Activated CD8-positive, alpha-beta memory T cell treated with anti-CD3 and anti-CD28 coated beads for 36 hours (primary cell): Measurements from ENCODE around the gene MRPL39. TPM values are rescaled to one million over a fixed set of nuclear protein-coding genes. Genes with fewer than 3 reads are reported as not detected.

Source experiments
- CTCF ChIA-PET: fragments of 350-600 bp; sonication (Branson Sonifier 250); formaldehyde crosslinking; loops from one replicate; lab custom pipeline; 2021; ENCODE audit warnings: antibody characterized with exemption; lab: Charles Lee
- POLR2A ChIA-PET: fragments of 350-600 bp; sonication (Branson Sonifier 250); formaldehyde crosslinking; loops from one replicate; lab custom pipeline; 2021; ENCODE audit warnings: antibody characterized with exemption; lab: Charles Lee
- total RNA-seq, 2 experiments: library from RNA; stranded (reverse); gene quantifications; one replicate each; pipeline ENCODE4 v1.2.3, GENCODE V29; 2021

MRPL39 gene
- total RNA-seq, 2 experiments from 2014 or later, result 79.3 to 88.8 TPM

DNA sequence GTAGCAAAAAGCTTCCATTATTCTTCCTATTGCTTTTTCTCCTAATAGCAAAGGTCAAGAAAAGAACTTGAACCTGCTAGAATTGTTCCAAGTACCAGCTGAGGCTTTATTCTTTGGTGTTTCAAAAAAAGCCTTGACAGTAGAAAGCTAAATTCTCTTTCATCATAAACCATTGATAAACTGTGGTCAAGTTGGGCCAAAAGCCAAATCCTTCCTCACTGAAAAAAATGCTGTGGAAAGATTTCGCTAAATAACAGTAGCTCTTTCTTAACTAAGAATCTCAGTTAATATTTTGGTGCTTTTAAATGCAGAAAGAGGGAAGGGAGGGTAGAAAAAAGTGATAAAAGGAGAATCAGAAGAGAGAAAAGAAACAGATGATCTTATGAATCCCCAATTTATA lies 17.8 kb upstream of the MRPL39 start:
- ChIA-PET CTCF (no interaction called here), POLR2A (no interaction called here)

DNA sequence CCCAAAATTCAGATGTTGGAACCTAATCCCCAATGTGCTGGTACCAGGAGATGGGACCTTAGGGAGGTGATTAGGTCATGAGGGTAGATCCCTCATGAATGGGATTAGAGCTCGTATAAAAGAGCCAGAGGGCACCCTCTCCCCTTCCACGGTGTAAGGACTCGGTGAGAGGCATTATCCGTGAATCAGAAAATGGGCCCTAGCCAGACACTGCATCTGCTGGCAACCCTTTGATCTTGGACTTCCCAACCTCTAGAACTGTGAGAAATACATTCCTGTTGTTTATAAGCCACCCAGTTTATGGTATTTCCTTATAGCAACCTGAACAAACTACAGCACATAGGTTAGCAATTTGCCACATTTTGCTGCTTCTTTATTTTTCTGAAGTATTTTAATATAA lies 17.2 kb upstream of the MRPL39 start:
- CTCF ChIA-PET, result no interaction called here
- POLR2A ChIA-PET, result no interaction called here

DNA sequence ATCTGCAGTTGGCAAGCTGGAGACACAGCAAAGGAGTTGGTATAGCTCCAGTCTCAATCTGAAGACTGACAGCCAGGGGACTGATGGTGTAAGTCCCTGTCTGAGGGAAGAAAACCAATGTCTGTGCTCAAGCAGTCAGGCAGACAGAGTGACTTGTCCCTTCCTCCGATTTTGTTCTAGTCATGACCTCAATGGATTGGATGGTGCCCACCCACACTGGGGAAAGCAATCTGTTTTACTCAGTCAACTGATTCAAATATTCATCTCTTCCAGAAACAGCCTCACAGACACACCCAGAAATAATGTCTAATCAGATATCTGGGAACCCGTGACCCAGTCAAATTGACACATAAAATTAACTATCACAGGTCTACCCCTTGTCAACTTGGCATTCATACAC lies 11.9 kb upstream of the MRPL39 start:
- POLR2A ChIA-PET, result no interaction called here
- CTCF ChIA-PET, result no interaction called here

GRCh38 chr21:25615880-25616279 lies 8.6 kb upstream of the MRPL39 start:
- CTCF ChIA-PET, result no interaction called here
- POLR2A ChIA-PET, result no interaction called here

DNA sequence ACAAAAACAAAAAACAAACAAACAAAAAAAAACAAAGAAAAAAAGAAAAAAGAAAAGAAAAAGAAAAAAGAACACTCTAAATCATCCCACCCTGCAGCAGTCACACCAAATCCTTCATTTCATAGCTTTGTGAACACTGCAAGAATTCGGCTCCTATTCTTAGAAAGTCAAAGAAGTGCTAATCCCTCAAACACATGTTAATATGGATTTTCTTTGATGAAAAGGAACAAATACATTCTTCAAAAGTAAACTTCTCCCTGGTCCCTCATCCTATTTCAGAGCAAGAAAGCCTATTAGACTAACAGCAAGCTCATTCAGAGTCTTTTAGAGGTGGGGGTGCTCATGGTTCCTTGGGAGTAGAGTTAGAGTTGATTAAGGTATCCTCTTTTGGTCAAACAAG lies 7.2 kb upstream of the MRPL39 start:
- ChIA-PET CTCF (interaction anchor here (1.1 kb wide), 1 partner anchor 176 kb away, joined by 3 read pairs; no protein-coding TSS in a partner anchor), POLR2A (no interaction called here)

GRCh38 chr21:25608044-25608737 lies 910 bp upstream of the MRPL39 start:
- ChIA-PET CTCF (interaction anchor here (0.6 to 2.5 kb wide), 28 partner anchors 12 to 254 kb away, joined by 3 to 11 read pairs (median 4); partner anchors contain the start of genes ATP5PF, GABPA and JAM2), POLR2A (interaction anchor here (1.0 to 1.3 kb wide), 3 partner anchors 31 to 126 kb away, joined by 3 to 6 read pairs (median 3); partner anchors contain the start of genes ATP5PF, GABPA and JAM2)

DNA sequence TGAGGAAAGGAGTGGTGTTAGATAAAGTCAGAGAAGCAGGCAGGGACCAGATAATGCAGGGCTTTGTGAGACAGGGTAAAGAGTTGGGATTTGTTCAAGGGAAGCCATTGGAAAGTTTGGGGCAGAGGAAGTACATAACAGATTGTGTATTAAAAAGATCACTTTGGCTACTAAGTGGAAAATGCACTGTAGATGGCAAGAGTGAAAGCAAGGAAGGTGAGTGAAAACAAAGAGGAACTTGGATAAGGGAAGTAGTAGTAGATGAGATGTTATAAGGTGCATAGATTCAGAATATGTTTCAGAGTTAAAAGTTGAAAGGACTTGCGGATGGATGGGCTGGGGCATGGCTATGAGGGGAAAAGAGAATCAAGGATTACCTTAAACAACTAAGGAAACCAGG lies 17.4 kb downstream of the MRPL39 start:
- POLR2A ChIA-PET, result no interaction called here

GRCh38 chr21:25586791-25587190 lies 20.5 kb downstream of the MRPL39 start:
- POLR2A ChIA-PET, result interaction anchor here (0.6 kb wide), 1 partner anchor 9 kb away, joined by 3 read pairs; no protein-coding TSS in a partner anchor
- CTCF ChIA-PET, result no interaction called here

More for the DNA sequence above, 17.4 kb downstream of the MRPL39 start:
- CTCF ChIA-PET, result no interaction called here

GRCh38 chr21:25586326-25586725 lies 21.0 kb downstream of the MRPL39 start:
- POLR2A ChIA-PET, result interaction anchor here (0.6 kb wide), 1 partner anchor 8 kb away, joined by 3 read pairs; no protein-coding TSS in a partner anchor
- CTCF ChIA-PET, result no interaction called here

DNA sequence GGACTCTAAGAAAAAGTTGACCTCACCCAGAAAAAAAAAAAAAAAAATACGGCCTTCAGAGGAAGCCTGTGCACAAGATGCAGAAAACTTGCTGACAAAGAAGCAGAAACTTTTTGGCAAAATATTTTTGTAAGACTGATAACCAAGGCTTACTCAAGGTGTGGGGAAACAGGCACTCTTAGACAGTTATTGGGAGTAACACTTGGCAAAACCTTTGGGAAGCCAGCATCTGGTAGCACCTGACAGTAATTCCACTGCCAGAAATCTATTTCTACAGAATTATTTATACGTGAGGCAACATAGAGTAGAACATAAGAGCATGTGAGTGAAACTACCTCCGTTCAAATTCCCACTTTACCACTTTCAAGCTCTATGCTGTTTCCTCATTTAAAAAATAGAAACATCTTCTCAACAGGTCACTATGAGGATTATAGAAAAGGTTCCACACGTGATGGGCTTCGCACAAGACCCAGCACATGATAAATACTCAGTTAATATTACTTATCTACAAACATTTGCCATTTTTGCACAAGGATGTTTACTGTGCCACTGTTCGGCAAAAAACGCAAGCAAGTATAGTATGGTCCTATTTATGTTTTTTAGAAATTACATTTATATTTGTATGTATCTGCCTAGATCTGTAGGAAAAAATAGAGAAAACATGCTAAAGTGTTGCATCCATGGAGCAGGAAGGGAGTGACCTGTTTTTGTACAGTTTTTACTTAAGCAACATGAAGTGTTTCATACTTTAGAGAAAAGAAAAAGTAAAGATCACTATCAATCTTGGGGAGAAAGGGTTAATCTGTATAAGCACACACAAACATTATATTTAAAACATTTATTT lies 22.2 kb downstream of the MRPL39 start:
- POLR2A ChIA-PET, result interaction anchor here (1.1 kb wide), 1 partner anchor 13 kb away, joined by 3 read pairs; no protein-coding TSS in a partner anchor
- CTCF ChIA-PET, result no interaction called here

GRCh38 chr21:25583370-25584130 lies 23.7 kb downstream of the MRPL39 start:
- ChIA-PET CTCF (no interaction called here), POLR2A (interaction anchor here (0.6 to 1.9 kb wide), 3 partner anchors 22 to 160 kb away, joined by 3 to 5 read pairs (median 3); no protein-coding TSS in a partner anchor)

GRCh38 chr21:25582888-25583287 lies 24.4 kb downstream of the MRPL39 start:
- CTCF ChIA-PET, result interaction anchor here (0.6 kb wide), 1 partner anchor 278 kb away, joined by 5 read pairs; no protein-coding TSS in a partner anchor
- POLR2A ChIA-PET, result interaction anchor here (1.3 to 1.9 kb wide), 2 partner anchors 21 to 160 kb away, joined by 3 to 5 read pairs; no protein-coding TSS in a partner anchor

DNA sequence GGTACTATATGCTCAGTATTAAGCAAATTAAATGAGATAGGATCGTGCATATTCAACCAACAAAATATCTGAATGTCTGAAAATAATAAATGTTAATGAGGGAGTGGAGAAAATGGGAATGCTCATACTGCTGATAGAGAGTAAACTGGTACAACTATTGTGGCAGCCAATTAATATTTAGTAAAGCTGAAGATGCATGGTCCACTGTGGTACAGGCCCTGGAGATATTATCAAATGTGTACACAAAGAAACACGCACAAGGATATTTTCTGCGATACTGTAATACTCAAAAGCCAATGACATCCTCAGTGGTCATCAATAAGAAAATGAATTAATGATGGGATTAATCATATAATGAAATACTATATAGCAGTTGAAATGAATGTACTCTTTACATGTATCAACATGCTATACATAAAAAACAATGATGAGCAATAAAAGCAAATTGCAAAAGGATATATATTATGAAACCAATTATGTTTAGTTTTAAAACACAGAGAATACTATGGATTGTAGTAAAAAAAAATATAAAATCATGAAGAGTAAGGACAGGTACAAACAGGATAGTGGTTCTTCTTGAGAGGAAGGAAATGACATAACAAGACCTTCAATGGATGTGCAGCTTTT lies 25.0 kb downstream of the MRPL39 start:
- ChIA-PET POLR2A (interaction anchor here (0.6 to 1.9 kb wide), 4 partner anchors 20 to 159 kb away, joined by 3 to 8 read pairs (median 4); partner anchors contain the start of gene MRPL39), CTCF (interaction anchor here (0.6 kb wide), 1 partner anchor 278 kb away, joined by 5 read pairs; no protein-coding TSS in a partner anchor)

DNA sequence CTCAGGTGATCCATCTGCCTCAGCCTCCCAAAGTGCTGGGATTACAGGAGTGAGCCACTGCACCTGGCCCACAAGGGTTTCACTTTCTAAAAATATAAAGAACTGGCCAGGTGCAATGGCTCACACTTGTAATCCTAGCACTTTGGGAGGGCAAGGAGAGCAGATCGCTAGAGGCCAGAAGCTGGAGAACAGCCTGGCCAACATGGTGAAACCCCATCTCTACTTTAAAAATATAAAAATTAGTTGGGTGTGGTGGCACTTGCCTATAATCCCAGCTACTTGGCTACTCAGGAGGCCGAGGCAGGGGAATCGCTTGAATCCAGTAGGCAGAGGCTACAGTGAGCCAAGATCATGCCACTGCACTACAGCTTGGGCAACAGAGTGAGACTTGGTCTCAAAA lies 25.7 kb downstream of the MRPL39 start:
- CTCF ChIA-PET, result no interaction called here

DNA sequence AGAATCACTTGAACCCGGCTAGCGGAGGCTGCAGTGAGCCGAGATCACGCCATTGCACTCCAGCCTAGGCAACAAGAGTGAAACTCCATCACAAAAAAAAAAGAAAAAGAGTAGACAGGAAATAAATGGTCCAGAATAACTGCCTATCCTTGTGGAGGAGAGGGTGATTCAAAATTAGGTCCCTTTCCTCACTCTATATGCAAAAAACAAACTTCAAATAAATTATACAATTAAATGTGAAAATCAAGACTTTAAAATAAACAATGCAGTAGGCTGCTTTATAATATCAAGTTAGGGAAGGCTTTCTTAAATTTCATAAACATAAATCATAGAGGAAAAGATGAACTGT lies 26.4 kb downstream of the MRPL39 start:
- ChIA-PET POLR2A (interaction anchor here (0.7 to 1.0 kb wide), 2 partner anchors 30 to 119 kb away, joined by 3 to 4 read pairs; no protein-coding TSS in a partner anchor), CTCF (no interaction called here)

More for the DNA sequence above, 25.7 kb downstream of the MRPL39 start:
- POLR2A ChIA-PET, result interaction anchor here (0.6 to 1.9 kb wide), 4 partner anchors 25 to 158 kb away, joined by 3 to 8 read pairs (median 4); partner anchors contain the start of gene MRPL39

GRCh38 chr21:25579226-25580013 lies 27.9 kb downstream of the MRPL39 start:
- CTCF ChIA-PET, result no interaction called here
- POLR2A ChIA-PET, result interaction anchor here (1.7 to 9.2 kb wide), 2 partner anchors 16 to 71 kb away, joined by 5 to 155 read pairs; no protein-coding TSS in a partner anchor
